Activated naive CD4-positive, alpha-beta T cell treated with anti-CD3 and anti-CD28 coated beads for 36 hours (primary cell): Measurements from ENCODE around the gene SNAP47. TPM values are rescaled to one million over a fixed set of nuclear protein-coding genes. Genes with fewer than 3 reads are reported as not detected.

Experiments
- CTCF ChIA-PET: fragments of 350-600 bp; sonication (Branson Sonifier 250); formaldehyde crosslinking; loops from one replicate; lab custom pipeline; 2021; ENCODE audit warnings: antibody characterized with exemption; lab: Charles Lee
- DNase-seq: peaks from one replicate; pipeline ENCODE4 v3.0.0-alpha.2; 2020
- H3K27ac Mint-ChIP-seq: one replicate; pipeline ENCODE4 v1.8.0; 2021; ENCODE audit warnings: mild to moderate bottlenecking, mixed read lengths
- H3K27me3 Mint-ChIP-seq: one replicate; pipeline ENCODE4 v1.8.0; 2021; ENCODE audit warnings: low read depth, mixed read lengths
- H3K36me3 Mint-ChIP-seq: one replicate; pipeline ENCODE4 v1.8.0; 2021; ENCODE audit warnings: low read depth, mixed read lengths
- H3K4me1 Mint-ChIP-seq: one replicate; pipeline ENCODE4 v1.8.0; 2021; ENCODE audit warnings: low read depth, mixed read lengths
- H3K4me3 Mint-ChIP-seq: one replicate; pipeline ENCODE4 v1.8.0; 2021; ENCODE audit warnings: mild to moderate bottlenecking, moderate library complexity, mixed read lengths
- H3K9me3 Mint-ChIP-seq: one replicate; pipeline ENCODE4 v1.8.0; 2021; ENCODE audit warnings: mixed read lengths
- intact Hi-C: fragments of 100-400 bp; cut with micrococcal nuclease; formaldehyde crosslinking; loops from one replicate; pipeline ENCODE4 v1.15.1; 2023
- total RNA-seq, 2 experiments: library from RNA; stranded (reverse); gene quantifications; one replicate each; pipeline ENCODE4 v1.2.3, GENCODE V29; 2021

SNAP47 gene
- total RNA-seq, 2 experiments from 2014 or later: 18.7 to 23.0 TPM

- peaks cover 7% of the 10 kb centered on the region for H3K36me3 Mint-ChIP-seq
- no peaks in the 10 kb centered on the region for H3K27me3 Mint-ChIP-seq
- intact Hi-C loops: no loop called here
- no peak overlapping the region for H3K4me3 Mint-ChIP-seq
- no peaks in the 10 kb centered on the region for H3K9me3 Mint-ChIP-seq
- CTCF ChIA-PET: no interaction called here
- peaks cover 26% of the 10 kb centered on the region for H3K4me1 Mint-ChIP-seq
- no peak for DNase-seq
- H3K27ac Mint-ChIP-seq: no peak overlapping the region
Measured at GRCh38 chr1:227745568-227746265, 10.5 kb downstream of the SNAP47 start.

DNA sequence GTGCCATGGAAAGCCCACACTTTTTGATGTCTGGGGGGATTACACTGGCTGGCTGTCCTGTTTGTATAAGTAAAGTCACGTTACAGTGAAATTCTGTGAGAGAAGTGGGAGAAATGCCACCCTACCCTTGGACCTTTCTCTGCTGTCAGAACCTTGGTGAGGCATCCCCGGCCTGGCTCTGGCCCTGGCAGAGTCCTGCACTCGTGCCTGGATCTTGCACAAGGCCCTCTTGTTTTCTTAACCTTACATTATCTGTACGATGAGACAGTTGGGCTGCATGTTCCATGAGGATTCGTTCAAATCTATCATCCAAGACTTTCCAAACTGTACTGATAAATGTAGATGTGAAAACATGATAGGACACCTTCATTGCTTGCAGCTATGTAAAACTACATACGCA lies 11.4 kb downstream of the SNAP47 start:
- H3K27ac Mint-ChIP-seq: no peak overlapping the region
- no peaks in the 10 kb centered on the region for H3K27me3 Mint-ChIP-seq
- CTCF ChIA-PET: no interaction called here
- peaks cover 10% of the 10 kb centered on the region for H3K36me3 Mint-ChIP-seq
- intact Hi-C loops: no loop called here
- no peaks in the 10 kb centered on the region for H3K9me3 Mint-ChIP-seq
- no peak overlapping the region for H3K4me3 Mint-ChIP-seq
- peaks cover 19% of the 10 kb centered on the region for H3K4me1 Mint-ChIP-seq
- no peak for DNase-seq

- CTCF ChIA-PET: no interaction called here
- intact Hi-C loops: no loop called here
- H3K4me3 Mint-ChIP-seq: no peak overlapping the region
- H3K4me1 Mint-ChIP-seq: peaks cover 22% of the 10 kb centered on the region
- DNase-seq: no peak
- H3K27me3 Mint-ChIP-seq: no peaks in the 10 kb centered on the region
- H3K9me3 Mint-ChIP-seq: no peaks in the 10 kb centered on the region
- no peak overlapping the region for H3K27ac Mint-ChIP-seq
- peaks cover 12% of the 10 kb centered on the region for H3K36me3 Mint-ChIP-seq
Measured at GRCh38 chr1:227747382-227747781, 12.1 kb downstream of the SNAP47 start.

DNA sequence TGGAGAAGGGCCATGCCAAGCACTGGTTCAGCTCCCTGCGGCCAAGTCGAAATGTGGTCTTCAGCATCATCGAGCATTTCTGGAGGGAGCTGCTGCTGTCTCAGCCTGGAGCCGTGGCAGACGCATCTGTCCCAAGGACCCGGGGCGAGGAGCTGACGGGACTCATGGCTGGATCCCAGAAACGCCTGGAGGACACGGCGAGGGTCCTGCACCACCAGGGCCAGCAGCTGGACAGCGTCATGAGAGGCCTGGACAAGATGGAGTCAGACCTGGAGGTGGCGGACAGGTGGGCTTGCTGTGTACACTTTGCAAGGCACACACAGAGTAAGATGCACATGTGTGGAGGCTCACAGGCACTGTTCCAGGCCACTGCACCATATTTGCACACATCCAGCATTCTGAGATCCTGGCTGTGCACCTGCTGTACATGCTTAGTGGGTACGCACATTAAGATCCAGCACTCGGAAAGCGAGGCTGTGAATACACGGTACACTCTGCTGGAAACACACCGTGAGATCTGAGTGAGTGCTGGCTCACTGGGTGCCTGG lies 12.8 kb downstream of the SNAP47 start:
- intact Hi-C loops: no loop called here
- Mint-ChIP-seq H3K36me3 (peaks cover 12% of the 10 kb centered on the region), H3K9me3 (no peaks in the 10 kb centered on the region), H3K27me3 (no peaks in the 10 kb centered on the region), H3K27ac (no peak overlapping the region), H3K4me3 (no peak overlapping the region), H3K4me1 (peaks cover 23% of the 10 kb centered on the region)
- no peak for DNase-seq
- CTCF ChIA-PET: no interaction called here

GRCh38 chr1:227748496-227749182 lies 13.4 kb downstream of the SNAP47 start:
- Mint-ChIP-seq H3K4me3 (no peak overlapping the region), H3K27me3 (no peaks in the 10 kb centered on the region), H3K9me3 (no peaks in the 10 kb centered on the region), H3K36me3 (peaks cover 12% of the 10 kb centered on the region), H3K27ac (no peak overlapping the region), H3K4me1 (peaks cover 23% of the 10 kb centered on the region)
- intact Hi-C loops: no loop called here
- CTCF ChIA-PET: no interaction called here
- DNase-seq: no peak

DNA sequence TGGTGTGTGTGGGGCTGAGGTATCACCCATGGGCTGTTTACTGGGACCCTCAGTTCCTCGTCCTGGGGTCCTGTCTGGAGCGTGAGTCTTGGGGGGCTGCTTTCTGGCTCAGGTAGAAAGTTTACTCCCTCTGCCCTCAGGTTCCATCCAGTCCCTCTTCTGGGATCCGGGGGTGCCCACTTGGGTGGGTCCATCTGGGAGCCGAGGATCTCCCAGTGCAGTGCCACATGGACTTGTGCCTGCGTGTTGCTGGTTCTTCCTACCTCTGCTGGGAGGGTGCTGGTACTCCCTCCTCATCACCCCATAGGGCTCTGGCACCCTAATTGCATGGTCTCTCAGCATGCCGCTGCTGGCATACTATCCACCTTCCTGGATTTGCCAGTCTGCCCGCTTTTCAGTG lies 14.0 kb downstream of the SNAP47 start:
- H3K27me3 Mint-ChIP-seq: no peaks in the 10 kb centered on the region
- H3K27ac Mint-ChIP-seq: no peak overlapping the region
- H3K4me3 Mint-ChIP-seq: no peak overlapping the region
- H3K9me3 Mint-ChIP-seq: no peaks in the 10 kb centered on the region
- peaks cover 18% of the 10 kb centered on the region for H3K4me1 Mint-ChIP-seq
- intact Hi-C loops: no loop called here
- CTCF ChIA-PET: no interaction called here
- peaks cover 12% of the 10 kb centered on the region for H3K36me3 Mint-ChIP-seq
- no peak for DNase-seq

- no peak for DNase-seq
- H3K4me1 Mint-ChIP-seq: peaks cover 11% of the 10 kb centered on the region
- CTCF ChIA-PET: no interaction called here
- intact Hi-C loops: no loop called here
- H3K27ac Mint-ChIP-seq: no peak overlapping the region
- no peaks in the 10 kb centered on the region for H3K27me3 Mint-ChIP-seq
- peaks cover 12% of the 10 kb centered on the region for H3K36me3 Mint-ChIP-seq
- H3K4me3 Mint-ChIP-seq: no peak overlapping the region
- H3K9me3 Mint-ChIP-seq: no peaks in the 10 kb centered on the region
Measured at GRCh38 chr1:227749916-227750710, 14.9 kb downstream of the SNAP47 start.

GRCh38 chr1:227753999-227754711 lies 18.9 kb downstream of the SNAP47 start:
- H3K9me3 Mint-ChIP-seq: no peaks in the 10 kb centered on the region
- H3K4me3 Mint-ChIP-seq: no peak overlapping the region
- H3K27ac Mint-ChIP-seq: no peak overlapping the region
- peaks cover 36% of the 10 kb centered on the region for H3K4me1 Mint-ChIP-seq
- intact Hi-C loops: no loop called here
- DNase-seq: no peak
- H3K36me3 Mint-ChIP-seq: peaks cover 20% of the 10 kb centered on the region
- no peaks in the 10 kb centered on the region for H3K27me3 Mint-ChIP-seq
- CTCF ChIA-PET: no interaction called here

- H3K27ac Mint-ChIP-seq: no peak overlapping the region
- peaks cover 41% of the 10 kb centered on the region for H3K4me1 Mint-ChIP-seq
- no peak overlapping the region for H3K4me3 Mint-ChIP-seq
- peaks cover 24% of the 10 kb centered on the region for H3K36me3 Mint-ChIP-seq
- CTCF ChIA-PET: no interaction called here
- peaks cover 3% of the 10 kb centered on the region for H3K9me3 Mint-ChIP-seq
- no peaks in the 10 kb centered on the region for H3K27me3 Mint-ChIP-seq
- no peak for DNase-seq
- intact Hi-C loops: no loop called here
Measured at GRCh38 chr1:227754958-227755357, 19.7 kb downstream of the SNAP47 start.

DNA sequence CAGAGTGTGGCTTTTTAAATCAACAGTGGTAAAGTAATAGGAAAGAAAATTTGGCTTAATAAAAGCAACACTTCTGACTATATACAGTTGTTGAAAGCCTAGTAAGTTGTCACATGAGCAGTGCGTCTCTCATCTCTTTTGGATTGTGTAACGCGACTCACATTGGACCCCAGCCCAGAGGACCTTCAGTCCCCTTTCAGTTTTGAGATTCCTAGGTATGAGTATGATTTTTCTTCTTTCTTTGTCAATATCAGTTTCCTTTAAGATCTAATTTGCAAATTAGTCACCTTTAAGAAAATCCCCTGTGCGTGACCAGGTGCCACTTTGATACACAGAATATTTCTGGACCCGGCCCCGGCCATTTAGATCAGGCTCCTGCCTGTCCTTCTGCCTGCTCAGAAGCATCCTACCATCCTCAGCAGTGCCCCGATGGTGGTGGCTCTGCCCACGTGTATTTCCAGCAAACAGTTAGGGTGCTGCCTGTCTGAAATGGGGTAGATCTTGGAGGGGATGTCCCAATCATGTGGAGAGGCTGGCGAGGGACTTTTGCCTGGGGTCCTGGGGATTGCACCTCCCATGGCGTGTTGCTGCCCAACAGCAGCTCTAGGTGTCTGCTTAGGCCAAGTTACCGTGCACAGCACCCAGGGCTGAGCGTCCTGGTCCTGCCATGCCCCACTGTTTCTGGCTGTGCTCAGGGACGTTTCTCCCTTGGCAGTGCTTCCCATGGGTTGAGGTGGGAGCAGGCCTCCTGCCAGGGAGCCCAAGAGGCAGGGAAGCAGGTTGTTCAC lies 21.1 kb downstream of the SNAP47 start:
- Mint-ChIP-seq H3K27ac (peak overlapping the region; percentile 56), H3K27me3 (no peaks in the 10 kb centered on the region), H3K4me3 (no peak overlapping the region), H3K4me1 (peaks cover 53% of the 10 kb centered on the region), H3K36me3 (peaks cover 31% of the 10 kb centered on the region), H3K9me3 (peaks cover 5% of the 10 kb centered on the region)
- peak; percentile 58 for DNase-seq
- intact Hi-C loops: no loop called here
- CTCF ChIA-PET: interaction anchor here (1.0 to 2.1 kb wide), 2 partner anchors 197 to 214 kb away, joined by 4 to 5 read pairs; no protein-coding TSS in a partner anchor

- intact Hi-C loops: loop anchor here (1.0 kb wide), 1 partner anchor 22 kb away; the partner anchor contains the start of genes JMJD4 and SNAP47
- Mint-ChIP-seq H3K27me3 (no peaks in the 10 kb centered on the region), H3K4me3 (no peak overlapping the region), H3K27ac (no peak overlapping the region), H3K4me1 (peaks cover 62% of the 10 kb centered on the region), H3K36me3 (peaks cover 31% of the 10 kb centered on the region), H3K9me3 (peaks cover 5% of the 10 kb centered on the region)
- DNase-seq: no peak
- CTCF ChIA-PET: interaction anchor here (2.1 kb wide), 1 partner anchor 196 kb away, joined by 5 read pairs; no protein-coding TSS in a partner anchor
Measured at GRCh38 chr1:227757781-227758180, 22.5 kb downstream of the SNAP47 start.
